CD4-positive, alpha-beta T cell (primary cell): ENCODE results near the gene SERPINB13. TPM values are rescaled to one million over a fixed set of nuclear protein-coding genes. Genes with fewer than 3 reads are reported as not detected.
"Not testable (repeated sequence)": the region's sequence is repeated elsewhere in the genome, so short reads cannot be mapped to it uniquely, and the experiment has no call there.

Source experiments
- ATAC-seq: fragments of 200-7000 bp; cut with Tn5 transposase; one replicate; pipeline ENCODE4 v1.10.0; 2022; ENCODE audit warnings: mild to moderate bottlenecking; ENCODE audit not compliant: poor library complexity
- CTCF ChIA-PET: fragments of 350-600 bp; sonication (Branson Sonifier 250); formaldehyde crosslinking; loops from one replicate; lab custom pipeline; 2021; ENCODE audit warnings: antibody characterized with exemption, inconsistent platforms; lab: Charles Lee
- POLR2A ChIA-PET: fragments of 350-600 bp; sonication (Branson Sonifier 250); formaldehyde crosslinking; loops from one replicate; lab custom pipeline; 2021; ENCODE audit warnings: antibody characterized with exemption, inconsistent platforms; lab: Charles Lee
- DNase-seq, 14 experiments: peaks; one replicate each; pipeline ENCODE4 v3.0.0-alpha.2; 2013 to 2020; ENCODE audit warnings: mixed read lengths in 2 of 14
- H3K27ac ChIP-seq, 2 donors: one replicate each; pipeline versions ENCODE4 v1.5.1 to v1.7.0; 2013; ENCODE audit warnings: low read length in 2 of 2, low read depth in 1 of 2, mild to moderate bottlenecking in 1 of 2
- H3K27me3 ChIP-seq, 2 experiments: 1 replicate in 1 of 2; 2 replicates in 1 of 2; pipeline versions ENCODE4 v1.6.1 to v1.7.0; 2013; ENCODE audit warnings: low read length in 2 of 2, control low read depth in 1 of 2, mild to moderate bottlenecking in 1 of 2, moderate library complexity in 1 of 2; ENCODE audit not compliant: insufficient read depth in 2 of 2, control insufficient read depth in 1 of 2
- H3K36me3 ChIP-seq: one replicate; pipeline ENCODE4 v1.6.1; 2013; ENCODE audit warnings: low read length, control low read depth; ENCODE audit not compliant: insufficient read depth
- H3K4me1 ChIP-seq: one replicate; pipeline ENCODE4 v1.6.1; 2013; ENCODE audit warnings: low read length, control low read depth; ENCODE audit not compliant: insufficient read depth
- H3K4me3 ChIP-seq: one replicate; pipeline ENCODE4 v1.5.1; 2013; ENCODE audit warnings: mild to moderate bottlenecking, low read length, moderate library complexity
- H3K9me3 ChIP-seq, 2 experiments: 1 replicate in 1 of 2; 2 replicates in 1 of 2; pipeline versions ENCODE4 v1.6.1 to v1.7.0; 2013; ENCODE audit warnings: low read length in 2 of 2, mild to moderate bottlenecking in 2 of 2, control low read depth in 1 of 2, moderate library complexity in 1 of 2; ENCODE audit not compliant: control insufficient read depth in 1 of 2, insufficient read depth in 1 of 2
- H3K27ac Mint-ChIP-seq: one replicate; pipeline ENCODE4 v1.8.0; 2020; ENCODE audit warnings: mixed read lengths
- H3K27me3 Mint-ChIP-seq: one replicate; pipeline ENCODE4 v1.8.0; 2021; ENCODE audit warnings: mixed read lengths
- H3K36me3 Mint-ChIP-seq: one replicate; pipeline ENCODE4 v1.8.0; 2021; ENCODE audit warnings: low read depth, mixed read lengths
- H3K4me1 Mint-ChIP-seq: one replicate; pipeline ENCODE4 v1.8.0; 2021; ENCODE audit warnings: low read depth, mixed read lengths
- H3K4me3 Mint-ChIP-seq: one replicate; pipeline ENCODE4 v1.8.0; 2020; ENCODE audit warnings: mild to moderate bottlenecking, mixed read lengths
- H3K9me3 Mint-ChIP-seq: one replicate; pipeline ENCODE4 v1.8.0; 2020; ENCODE audit warnings: mixed read lengths
- intact Hi-C, 2 experiments: fragments of 100-400 bp; cut with DNase I in 1 of 2; cut with micrococcal nuclease in 1 of 2; formaldehyde crosslinking; loops; one replicate each; pipeline versions ENCODE4 v1.15.1 to v1.9.0; 2023 to 2025; cut with DNase I, micrococcal nuclease
- total RNA-seq, 174 experiments: library from RNA in 2 of 174; stranded (reverse) in 2 of 174; gene quantifications; one replicate each; pipeline ENCODE4 v1.2.3 and lab custom pipeline; 2021 to 2026
- TF ChIP-seq, protein P1 (sequence below): fragments of 200-600 bp; IDR thresholded peaks from one replicate; pipeline ENCODE4 v1.8.0; 2022; ENCODE audit warnings: antibody characterized with exemption, mild to moderate bottlenecking

Gene SERPINB13
- total RNA-seq, 2 experiments from 2014 or later: not detected

DNA sequence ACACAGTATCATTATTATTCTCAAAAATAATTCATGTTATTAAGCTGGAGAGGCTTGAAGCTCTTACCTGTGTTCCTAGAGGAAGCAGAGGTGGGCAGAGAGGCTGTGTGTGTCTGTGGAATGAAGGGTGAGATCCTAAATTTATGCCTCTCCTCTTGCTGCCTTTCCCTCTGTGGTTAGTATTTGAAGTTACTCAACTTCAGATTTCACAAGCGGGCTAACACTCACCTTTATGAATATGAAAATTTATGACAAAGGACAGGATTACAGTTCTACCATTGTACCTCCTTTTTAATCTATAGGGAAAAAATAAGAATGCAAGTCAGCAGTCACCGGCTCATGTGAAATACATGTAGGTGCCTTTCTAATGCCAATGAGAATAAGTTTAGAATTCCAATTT is 57.0 kb downstream of the SERPINB13 start, which contains the start of gene SERPINB4:
Gene SERPINB4, minus strand, starts transcription at position 115 of the 400 bp plus-strand sequence. CDS start 679 bp downstream, outside the sequence.
- H3K4me1 ChIP-seq, CTCF ChIA-PET, H3K9me3 ChIP-seq, H3K9me3 Mint-ChIP-seq, DNase-seq, H3K27ac ChIP-seq, H3K4me3 Mint-ChIP-seq, POLR2A ChIA-PET, H3K36me3 Mint-ChIP-seq, H3K36me3 ChIP-seq, intact Hi-C loops, H3K27ac Mint-ChIP-seq, ATAC-seq, H3K4me1 Mint-ChIP-seq, H3K4me3 ChIP-seq, H3K27me3 ChIP-seq: not testable (repeated sequence)
- H3K27me3 Mint-ChIP-seq: peaks cover 21% of the 10 kb centered on the region

DNA sequence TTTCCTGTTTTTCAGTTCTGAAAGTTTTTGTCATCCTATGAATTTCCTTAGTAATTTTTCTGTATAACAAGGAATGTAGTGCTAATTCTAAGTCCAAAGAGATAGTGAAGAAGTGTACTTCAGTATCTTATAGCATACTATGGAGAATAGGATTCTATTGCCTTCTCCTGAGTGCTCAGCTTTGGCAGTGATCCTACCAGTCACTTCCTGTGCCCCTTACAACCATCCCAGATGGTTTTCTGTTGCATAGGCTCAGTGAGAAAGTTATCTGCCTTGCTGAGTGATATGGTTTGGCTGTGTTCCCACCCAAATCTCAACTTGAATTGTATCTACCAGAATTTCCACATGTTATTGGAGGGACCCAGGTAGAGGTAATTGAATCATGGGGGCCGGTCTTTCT is 57.6 kb downstream of the SERPINB13 start:
- H3K9me3 Mint-ChIP-seq, H3K27ac Mint-ChIP-seq, H3K9me3 ChIP-seq, H3K4me3 ChIP-seq, ATAC-seq, H3K36me3 Mint-ChIP-seq, H3K4me1 Mint-ChIP-seq, H3K4me3 Mint-ChIP-seq, CTCF ChIA-PET, intact Hi-C loops, H3K36me3 ChIP-seq, H3K27ac ChIP-seq, DNase-seq, POLR2A ChIA-PET, H3K27me3 ChIP-seq, H3K4me1 ChIP-seq: not testable (repeated sequence)
- peaks cover 21% of the 10 kb centered on the region for H3K27me3 Mint-ChIP-seq

DNA sequence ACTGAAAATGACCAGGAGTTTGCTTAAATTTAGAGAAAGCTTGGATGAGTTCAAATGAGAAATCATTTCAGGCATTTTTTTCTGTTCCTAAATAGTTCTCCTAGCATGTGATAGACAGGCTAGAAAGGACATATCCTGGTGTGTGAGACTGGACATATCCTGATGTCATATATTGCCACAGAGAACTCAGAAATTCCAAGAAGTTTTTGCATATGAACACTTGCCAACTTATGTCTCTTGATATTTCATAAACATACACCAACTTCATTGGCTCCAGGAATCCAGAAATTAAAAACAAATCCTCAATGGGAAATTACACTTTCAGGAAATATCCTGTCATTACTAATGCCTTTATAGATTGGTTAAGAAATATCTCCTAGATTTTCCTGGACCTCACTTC is 59.8 kb downstream of the SERPINB13 start:
- H3K27me3 Mint-ChIP-seq: peaks cover 21% of the 10 kb centered on the region
- TF ChIP-seq, protein P1, sequence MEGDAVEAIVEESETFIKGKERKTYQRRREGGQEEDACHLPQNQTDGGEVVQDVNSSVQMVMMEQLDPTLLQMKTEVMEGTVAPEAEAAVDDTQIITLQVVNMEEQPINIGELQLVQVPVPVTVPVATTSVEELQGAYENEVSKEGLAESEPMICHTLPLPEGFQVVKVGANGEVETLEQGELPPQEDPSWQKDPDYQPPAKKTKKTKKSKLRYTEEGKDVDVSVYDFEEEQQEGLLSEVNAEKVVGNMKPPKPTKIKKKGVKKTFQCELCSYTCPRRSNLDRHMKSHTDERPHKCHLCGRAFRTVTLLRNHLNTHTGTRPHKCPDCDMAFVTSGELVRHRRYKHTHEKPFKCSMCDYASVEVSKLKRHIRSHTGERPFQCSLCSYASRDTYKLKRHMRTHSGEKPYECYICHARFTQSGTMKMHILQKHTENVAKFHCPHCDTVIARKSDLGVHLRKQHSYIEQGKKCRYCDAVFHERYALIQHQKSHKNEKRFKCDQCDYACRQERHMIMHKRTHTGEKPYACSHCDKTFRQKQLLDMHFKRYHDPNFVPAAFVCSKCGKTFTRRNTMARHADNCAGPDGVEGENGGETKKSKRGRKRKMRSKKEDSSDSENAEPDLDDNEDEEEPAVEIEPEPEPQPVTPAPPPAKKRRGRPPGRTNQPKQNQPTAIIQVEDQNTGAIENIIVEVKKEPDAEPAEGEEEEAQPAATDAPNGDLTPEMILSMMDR: no peak
- Histone ChIP-seq H3K9me3 (no peaks in the 10 kb centered on the region), H3K27me3 (no peaks in the 10 kb centered on the region), H3K27ac (no peak overlapping the region), H3K36me3 (no peaks in the 10 kb centered on the region), H3K4me3 (no peak overlapping the region), H3K4me1 (no peaks in the 10 kb centered on the region)
- DNase-seq (no peak), ATAC-seq (no peak)
- peaks cover 2% of the 10 kb centered on the region for H3K9me3 Mint-ChIP-seq
- no peaks in the 10 kb centered on the region for H3K36me3 Mint-ChIP-seq
- POLR2A ChIA-PET: no interaction called here
- intact Hi-C loops: no loop called here
- CTCF ChIA-PET: no interaction called here
- H3K4me3 Mint-ChIP-seq: no peak overlapping the region
- no peak overlapping the region for H3K27ac Mint-ChIP-seq
- no peaks in the 10 kb centered on the region for H3K4me1 Mint-ChIP-seq

DNA sequence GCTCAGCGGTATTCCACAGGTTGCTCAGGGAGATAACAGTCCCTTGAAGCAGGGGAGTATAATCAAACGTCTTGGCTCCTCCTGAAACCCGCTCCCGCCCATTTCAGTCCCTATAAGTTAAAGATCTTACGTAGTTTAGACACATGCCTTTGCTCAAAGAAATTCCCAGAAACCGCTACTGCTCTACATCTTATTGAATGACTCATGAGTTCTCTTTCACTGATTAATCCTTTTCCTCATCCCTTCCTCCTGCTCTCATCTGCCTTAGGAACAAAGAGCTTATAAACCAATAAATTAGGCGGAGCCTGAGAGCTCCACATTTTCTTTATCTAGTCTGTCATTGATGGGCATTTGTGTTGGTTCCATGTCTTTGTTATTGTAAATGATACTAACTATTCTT is 61.1 kb downstream of the SERPINB13 start:
- Mint-ChIP-seq H3K27me3 (peaks cover 21% of the 10 kb centered on the region), H3K36me3 (no peaks in the 10 kb centered on the region), H3K27ac (no peak overlapping the region), H3K4me1 (no peaks in the 10 kb centered on the region), H3K4me3 (no peak overlapping the region), H3K9me3 (peaks cover 2% of the 10 kb centered on the region)
- Histone ChIP-seq H3K4me1 (no peaks in the 10 kb centered on the region), H3K4me3 (no peak overlapping the region), H3K27ac (no peak overlapping the region), H3K9me3 (no peaks in the 10 kb centered on the region), H3K27me3 (no peaks in the 10 kb centered on the region), H3K36me3 (no peaks in the 10 kb centered on the region)
- intact Hi-C loops: no loop called here
- DNase-seq (no peak), ATAC-seq (no peak)
- TF ChIP-seq, protein P1: no peak
- ChIA-PET CTCF (no interaction called here), POLR2A (no interaction called here)

Other genes with a start within 250 kb of the SERPINB13 start
- gene KDSR, start 220.1 kb upstream of the SERPINB13 start, total RNA-seq: 10 to 100 TPM; 21.1 to 23.5 TPM
- gene VPS4B, start 164.9 kb upstream of the SERPINB13 start, total RNA-seq: 10 to 100 TPM; 46.0 to 50.8 TPM
- gene SERPINB5, start 110.4 kb upstream of the SERPINB13 start, total RNA-seq: not detected
- gene SERPINB12, start 45.0 kb upstream of the SERPINB13 start, total RNA-seq: not detected
- not detected for gene SERPINB4, start 56.9 kb downstream of the SERPINB13 start, total RNA-seq
- not detected for gene SERPINB3, start 74.5 kb downstream of the SERPINB13 start, total RNA-seq
- not detected for gene SERPINB11, start 115.6 kb downstream of the SERPINB13 start, total RNA-seq
- gene SERPINB7, start 188.1 kb downstream of the SERPINB13 start, total RNA-seq: not detected